Fibroblast of skin of right biceps (primary cell): Measurements from ENCODE around the gene MBP.

Experiments used
- DNase-seq: peaks from one replicate; pipeline ENCODE4 v3.0.0-alpha.2; 2013

Gene MBP

GRCh38 chr18:77061281-77061945, 71.2 kb downstream of the MBP start:
- peak; percentile 29 for DNase-seq

- DNase-seq = no peak
Measured at GRCh38 chr18:77060151-77060550, 72.4 kb downstream of the MBP start.

- peak; percentile 67 for DNase-seq
Measured at GRCh38 chr18:77059294-77059916, 73.2 kb downstream of the MBP start.

- DNase-seq = no peak
Measured at GRCh38 chr18:77058290-77058835, 74.2 kb downstream of the MBP start.

- no peak for DNase-seq
Measured at GRCh38 chr18:77057006-77057395, 75.6 kb downstream of the MBP start.

GRCh38 chr18:77056344-77057005, 76.1 kb downstream of the MBP start:
- DNase-seq = no peak

- no peak for DNase-seq
Measured at GRCh38 chr18:77055429-77056300, 76.9 kb downstream of the MBP start.

- DNase-seq = peak; percentile 84
Measured at GRCh38 chr18:77054606-77055428, 77.8 kb downstream of the MBP start.

- DNase-seq = no peak
Measured at GRCh38 chr18:77054288-77054605, 78.3 kb downstream of the MBP start.

- no peak for DNase-seq
Measured at GRCh38 chr18:77053616-77054287, 78.8 kb downstream of the MBP start.

GRCh38 chr18:77052983-77053309, 79.6 kb downstream of the MBP start:
- DNase-seq = no peak

- no peak for DNase-seq
Measured at GRCh38 chr18:77052297-77052982, 80.1 kb downstream of the MBP start.

GRCh38 chr18:77051581-77052296, 80.8 kb downstream of the MBP start:
- DNase-seq = no peak

GRCh38 chr18:77049938-77050337, 82.6 kb downstream of the MBP start:
- no peak for DNase-seq

- no peak for DNase-seq
Measured at GRCh38 chr18:77047803-77048419, 84.7 kb downstream of the MBP start.

- DNase-seq = no peak
Measured at GRCh38 chr18:77046994-77047393, 85.6 kb downstream of the MBP start.

- no peak for DNase-seq
Measured at GRCh38 chr18:77046409-77046808, 86.2 kb downstream of the MBP start.

GRCh38 chr18:77045677-77046076, 86.9 kb downstream of the MBP start:
- DNase-seq = no peak

- no peak for DNase-seq
Measured at GRCh38 chr18:77044866-77045664, 87.5 kb downstream of the MBP start.
